HG03520 (cell line): ENCODE measurements around the gene LRRC59.

ENCODE experiments used
- ATAC-seq: cut with Tn5 transposase; IDR thresholded peaks from one replicate; pipeline ENCODE4 v1.9.1; 2021; ENCODE audit warnings: mild to moderate bottlenecking, moderate library complexity; ENCODE audit not compliant: unreplicated experiment

Gene LRRC59

DNA sequence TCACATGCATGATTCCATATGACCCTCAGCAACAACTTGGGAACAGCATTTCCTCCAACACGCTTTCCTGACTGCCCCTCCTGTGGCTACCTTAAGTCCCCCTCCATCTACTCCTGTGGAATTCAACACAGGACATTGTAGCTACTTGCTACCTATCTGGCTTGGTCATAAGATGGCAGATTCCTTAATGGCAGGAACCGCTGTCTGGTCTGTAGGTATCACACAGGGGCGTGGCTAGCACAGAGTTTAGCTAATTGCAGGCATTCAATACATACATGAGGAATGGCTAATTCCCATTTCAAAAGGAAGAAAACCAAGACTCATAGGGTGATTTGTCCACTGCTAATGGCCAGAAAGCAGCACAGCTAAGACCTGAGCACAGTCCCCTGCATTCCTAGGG lies 8.6 kb downstream of the LRRC59 start:
- ATAC-seq, result no peak

GRCh38 chr17:50386510-50386909 lies 10.8 kb downstream of the LRRC59 start:
- no peak for ATAC-seq

GRCh38 chr17:50382931-50383330 lies 14.4 kb downstream of the LRRC59 start:
- ATAC-seq, result no peak

DNA sequence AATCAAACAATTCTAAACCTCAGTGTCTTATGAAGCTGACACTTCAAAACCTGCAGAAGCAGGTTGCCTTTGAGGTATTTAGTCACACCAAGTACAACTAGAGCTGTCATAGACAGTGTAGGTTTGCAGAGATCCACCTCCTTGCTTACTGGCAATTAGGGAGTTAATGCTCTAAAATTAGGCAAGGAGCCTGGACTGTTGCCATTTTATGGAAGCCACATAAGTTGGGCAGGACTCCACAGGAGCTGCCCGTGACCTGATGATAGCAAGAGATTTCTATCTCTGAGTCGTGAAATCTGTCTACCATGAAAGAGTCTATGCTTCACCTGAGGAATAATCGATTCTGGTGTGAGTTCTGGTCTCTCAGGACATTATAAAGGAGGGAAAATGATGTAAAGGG lies 15.4 kb downstream of the LRRC59 start:
- no peak for ATAC-seq

GRCh38 chr17:50381260-50381815 lies 16.0 kb downstream of the LRRC59 start:
- no peak for ATAC-seq

GRCh38 chr17:50380369-50381259 lies 16.7 kb downstream of the LRRC59 start:
- ATAC-seq, result no peak

DNA sequence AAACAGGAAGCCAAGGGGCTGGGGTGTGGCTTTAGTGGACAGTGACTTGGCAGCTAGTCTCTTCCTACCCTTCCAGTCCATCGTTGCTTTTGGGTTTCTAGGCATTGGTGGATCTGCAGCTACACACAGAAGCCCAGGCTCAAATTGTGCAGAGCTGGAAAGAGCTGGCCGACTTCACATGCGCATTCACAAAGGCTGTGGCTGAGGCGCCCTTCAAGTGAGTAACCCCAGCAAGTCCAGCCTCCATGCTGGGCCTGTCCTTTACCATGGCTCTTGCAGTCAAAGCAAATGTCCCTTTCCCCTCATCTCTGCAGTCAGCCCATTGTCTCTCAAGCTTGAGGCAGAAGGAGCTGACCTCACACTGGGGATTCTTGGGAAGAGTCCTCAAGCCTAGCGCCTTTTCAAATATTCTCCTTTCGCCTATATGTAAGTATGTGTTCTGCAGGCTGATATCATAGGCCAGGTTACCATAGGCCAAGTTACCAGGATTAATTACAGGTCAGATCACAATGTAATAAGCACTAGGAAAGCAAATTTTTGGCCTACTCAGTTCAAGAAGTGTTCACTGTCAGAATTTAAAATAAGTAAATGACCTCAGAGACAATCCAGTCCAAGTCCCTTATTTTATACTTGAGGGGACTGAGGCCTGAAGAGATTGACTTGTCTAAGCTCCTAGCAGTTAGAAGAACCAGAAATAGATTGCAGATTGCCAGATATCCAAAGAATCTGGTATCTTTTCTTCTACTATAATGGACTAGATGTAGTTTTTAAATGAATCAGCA lies 17.8 kb downstream of the LRRC59 start:
- no peak for ATAC-seq

DNA sequence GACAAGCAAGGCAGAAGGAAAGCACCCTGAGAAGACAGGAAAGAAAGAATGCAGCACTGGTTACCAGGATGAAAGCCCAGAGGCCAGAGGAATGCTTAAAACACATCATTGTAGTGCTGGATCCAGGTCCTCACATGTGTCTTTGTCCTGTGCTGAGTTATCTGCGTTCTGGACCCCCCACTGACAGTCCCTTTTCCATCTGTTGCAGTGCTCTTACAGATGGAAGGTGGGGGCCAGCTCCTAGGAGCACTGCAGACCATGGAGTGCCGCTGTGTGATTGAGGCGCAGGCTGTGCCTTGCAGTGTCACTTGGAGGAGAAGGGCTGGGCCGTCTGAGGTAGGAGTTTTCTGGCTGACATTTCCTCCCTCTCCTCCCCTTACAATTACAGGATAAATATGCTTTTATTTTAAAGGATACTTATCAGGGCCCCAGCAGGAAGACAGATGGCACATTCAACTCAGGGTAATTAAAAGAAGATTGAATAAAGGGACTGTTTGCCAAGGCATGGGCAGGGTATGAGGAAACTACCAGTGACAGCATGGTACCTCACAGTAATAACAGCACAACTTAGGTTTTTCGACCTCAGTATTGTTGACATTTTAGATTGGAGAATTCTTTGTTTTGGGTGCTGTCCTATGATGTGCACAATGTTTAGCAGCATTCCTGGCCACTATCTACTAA lies 21.3 kb downstream of the LRRC59 start:
- ATAC-seq, result no peak

GRCh38 chr17:50373705-50374104 lies 23.6 kb downstream of the LRRC59 start:
- no peak for ATAC-seq

DNA sequence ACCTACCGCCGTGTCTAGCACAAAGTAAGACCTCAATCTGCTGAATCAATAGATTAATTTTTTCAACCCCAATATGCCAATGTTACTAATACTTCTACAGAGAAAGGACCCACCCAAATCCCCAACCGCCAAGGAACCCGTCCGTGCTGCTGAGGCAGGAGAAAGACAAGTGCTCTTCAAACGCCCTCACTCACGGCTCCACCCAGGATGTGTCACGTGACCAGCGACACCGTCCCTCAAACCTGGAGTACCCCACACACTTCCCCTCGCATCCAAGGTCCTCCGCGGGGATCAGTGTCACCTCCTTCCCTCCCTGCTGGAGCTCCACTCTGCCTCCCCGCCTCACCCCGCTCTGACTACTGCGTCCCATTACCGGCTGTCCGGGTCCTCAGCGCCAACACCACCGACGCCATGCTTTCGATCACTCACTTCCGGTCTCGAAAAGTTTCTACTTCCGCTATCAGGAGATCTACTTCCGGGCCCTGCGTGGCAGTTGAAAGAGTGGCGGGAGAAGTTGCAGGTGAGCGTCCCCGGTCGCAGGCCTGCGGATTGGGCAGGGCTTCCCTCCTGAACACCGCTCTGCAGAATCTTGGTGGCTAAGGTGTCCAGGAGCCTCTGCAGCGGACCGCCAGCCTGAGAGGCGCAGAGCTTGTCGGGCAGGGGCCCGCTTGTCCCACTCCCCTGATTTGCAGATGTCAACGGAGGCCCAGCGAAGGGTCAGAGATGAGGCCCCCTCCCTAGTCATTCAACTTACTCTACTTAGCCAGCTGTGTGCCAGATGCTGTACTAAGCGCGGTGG lies 24.4 kb downstream of the LRRC59 start, which contains the start of the genes EME1 and MRPL27:
TSS of gene EME1 (plus strand) at position 472 of the 799 bp plus-strand sequence. CDS start 1,980 bp downstream, outside the sequence.
TSS of gene MRPL27 (minus strand) at position 427 of the 799 bp plus-strand sequence. CDS start at position 413, 14 bp downstream.
- ATAC-seq, result peak; percentile 74

- no peak for ATAC-seq
These were observed 25.0 kb downstream of the LRRC59 start for GRCh38 chr17:50372222-50372757.

- ATAC-seq, result no peak
These were observed 25.8 kb downstream of the LRRC59 start for GRCh38 chr17:50371526-50371925.

DNA sequence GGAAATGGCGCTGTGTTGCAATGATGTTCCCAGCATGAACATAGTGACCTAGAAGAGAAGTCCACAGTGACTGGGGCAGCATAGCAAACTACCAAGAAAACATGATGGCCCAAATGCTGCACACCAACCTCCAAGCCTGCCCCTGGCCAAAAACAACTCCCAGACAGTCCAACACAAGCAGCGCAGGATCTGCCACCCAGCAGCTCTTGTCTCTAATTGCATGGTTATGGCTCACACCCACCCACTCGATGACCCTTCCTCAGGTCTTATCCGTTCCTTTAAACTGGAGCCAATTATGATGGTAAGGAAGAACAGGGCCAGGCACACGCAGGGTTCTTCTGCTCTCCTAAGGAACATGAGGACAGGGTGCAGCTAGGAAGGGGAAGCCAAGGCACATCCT lies 27.3 kb downstream of the LRRC59 start:
- no peak for ATAC-seq

- no peak for ATAC-seq
These were observed 29.9 kb downstream of the LRRC59 start for GRCh38 chr17:50367401-50367800.

DNA sequence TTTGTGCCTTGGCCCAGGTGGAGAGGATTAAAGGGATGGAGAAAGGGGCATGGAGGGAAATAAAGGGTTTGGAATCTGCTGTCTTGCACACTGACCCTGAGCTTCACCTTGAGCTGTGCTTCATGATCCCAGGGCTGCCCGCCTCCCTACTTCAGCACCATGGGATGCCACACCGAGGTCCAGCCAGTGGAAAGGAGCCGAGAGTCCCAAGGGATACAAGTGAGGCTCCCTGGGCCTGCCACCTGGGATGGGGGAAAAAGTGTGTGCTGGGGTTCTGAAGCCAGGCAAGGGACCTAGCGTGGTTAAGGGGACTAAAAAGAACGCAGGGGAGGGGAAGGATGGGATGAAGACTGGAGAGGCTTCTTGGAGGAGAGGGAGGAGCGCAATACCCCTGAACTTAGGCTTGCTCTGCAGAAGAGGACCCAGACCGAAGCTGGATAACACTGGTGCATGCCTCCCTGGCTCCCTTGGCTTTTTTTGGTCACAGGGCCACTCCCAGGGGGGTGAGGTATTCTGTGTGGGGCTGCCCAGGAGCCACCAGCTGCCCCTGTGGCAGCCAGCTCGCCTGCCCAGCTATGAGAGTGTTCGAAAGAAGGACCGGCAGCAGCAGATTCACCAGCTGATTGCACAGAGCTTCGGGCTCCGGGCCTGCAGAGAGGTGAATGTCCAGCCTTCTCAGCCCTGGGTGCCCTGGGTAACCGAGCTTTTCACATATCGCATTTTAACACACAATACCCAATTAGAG lies 31.5 kb downstream of the LRRC59 start:
- no peak for ATAC-seq

DNA sequence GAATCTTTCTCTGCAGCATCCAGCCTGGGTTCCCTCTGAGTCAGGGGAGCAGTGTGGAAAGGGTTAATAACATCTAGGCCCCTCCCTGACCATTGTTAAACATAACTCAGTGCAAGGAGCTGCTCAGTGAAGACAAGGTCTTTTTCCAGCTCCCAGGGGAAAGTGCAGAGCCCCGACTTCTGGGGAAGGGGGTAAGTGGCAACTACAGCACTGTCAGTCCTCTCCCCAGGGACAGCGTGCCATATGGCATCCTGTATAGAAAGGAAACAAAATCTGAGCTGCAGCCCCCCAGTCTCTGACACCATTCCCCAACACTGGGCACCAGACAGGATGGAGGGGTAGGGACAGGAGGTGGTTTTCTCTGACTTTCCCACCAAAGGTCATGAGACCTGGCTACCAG lies 32.2 kb downstream of the LRRC59 start:
- ATAC-seq, result no peak

DNA sequence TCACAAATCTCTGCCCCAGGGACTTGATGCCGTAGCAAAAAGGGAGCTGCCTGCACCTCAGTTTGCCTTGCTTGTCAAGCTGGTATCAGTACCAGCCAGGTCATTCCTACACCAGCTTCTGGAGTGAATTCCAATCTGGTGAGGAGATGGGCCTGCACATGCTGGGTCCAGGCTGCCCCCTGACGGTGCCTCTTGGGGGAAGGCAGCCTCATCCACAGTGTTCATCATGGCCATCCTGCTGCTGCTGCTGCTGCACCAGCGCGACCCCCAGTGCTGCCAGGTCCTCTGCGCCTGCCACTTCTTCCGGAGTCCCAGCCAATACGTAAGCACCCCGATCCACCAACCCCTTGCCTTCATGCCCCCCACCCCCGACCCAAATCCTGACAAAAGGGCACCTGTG lies 32.6 kb downstream of the LRRC59 start:
- no peak for ATAC-seq

GRCh38 chr17:50364061-50364458 lies 33.3 kb downstream of the LRRC59 start:
- no peak for ATAC-seq
